ENCODE results near the gene ZNF267. TPM values are rescaled to one million over a fixed set of nuclear protein-coding genes. Genes with fewer than 3 reads are reported as not detected.
A peak's percentile ranks its signal among the peaks of the same experiment; 100 is the strongest.

The ZNF267 gene
- total RNA-seq, 1 experiment from 2014 or later: 25.3 TPM

- peak; percentile 76 for DNase-seq (ENCODE audit: low spot score)
- no peak for TF ChIP-seq CREM (CRISPR knock-in tag; IDR thresholded peaks at IDR 0.05)
- TF ChIP-seq, protein P1, sequence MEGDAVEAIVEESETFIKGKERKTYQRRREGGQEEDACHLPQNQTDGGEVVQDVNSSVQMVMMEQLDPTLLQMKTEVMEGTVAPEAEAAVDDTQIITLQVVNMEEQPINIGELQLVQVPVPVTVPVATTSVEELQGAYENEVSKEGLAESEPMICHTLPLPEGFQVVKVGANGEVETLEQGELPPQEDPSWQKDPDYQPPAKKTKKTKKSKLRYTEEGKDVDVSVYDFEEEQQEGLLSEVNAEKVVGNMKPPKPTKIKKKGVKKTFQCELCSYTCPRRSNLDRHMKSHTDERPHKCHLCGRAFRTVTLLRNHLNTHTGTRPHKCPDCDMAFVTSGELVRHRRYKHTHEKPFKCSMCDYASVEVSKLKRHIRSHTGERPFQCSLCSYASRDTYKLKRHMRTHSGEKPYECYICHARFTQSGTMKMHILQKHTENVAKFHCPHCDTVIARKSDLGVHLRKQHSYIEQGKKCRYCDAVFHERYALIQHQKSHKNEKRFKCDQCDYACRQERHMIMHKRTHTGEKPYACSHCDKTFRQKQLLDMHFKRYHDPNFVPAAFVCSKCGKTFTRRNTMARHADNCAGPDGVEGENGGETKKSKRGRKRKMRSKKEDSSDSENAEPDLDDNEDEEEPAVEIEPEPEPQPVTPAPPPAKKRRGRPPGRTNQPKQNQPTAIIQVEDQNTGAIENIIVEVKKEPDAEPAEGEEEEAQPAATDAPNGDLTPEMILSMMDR (IDR thresholded peaks at IDR 0.05): peak; percentile 63
- H3K27me3 Mint-ChIP-seq (ENCODE audit: low read depth): peaks cover 43% of the 10 kb centered on the region
- H3K9me3 Mint-ChIP-seq: peaks cover 28% of the 10 kb centered on the region
- ChIA-PET CTCF (interaction anchor here (0.7 to 1.9 kb wide), 11 partner anchors 9 to 727 kb away, joined by 3 to 7 read pairs (median 4); partner anchors contain the start of gene ARMC5), POLR2A (no interaction called here)
- H3K4me1 Mint-ChIP-seq: peaks cover 3% of the 10 kb centered on the region
- peaks cover 6% of the 10 kb centered on the region; the same call in 1 of the 2 replicates for H3K36me3 Mint-ChIP-seq
- H3K4me3 Mint-ChIP-seq: no peak overlapping the region
- ATAC-seq: peak; percentile 60
- H3K27ac Mint-ChIP-seq: no peak overlapping the region
These were observed 4.9 kb upstream of the ZNF267 start for GRCh38 chr16:31868691-31869167.

- Mint-ChIP-seq H3K9me3 (peaks cover 19% of the 10 kb centered on the region; the same call in 1 of the 2 replicates), H3K27me3 (ENCODE audit: low read depth) (peaks cover 37% of the 10 kb centered on the region), H3K4me3 (no peak overlapping the region), H3K36me3 (no peaks in the 10 kb centered on the region; the same call in 1 of the 2 replicates), H3K27ac (no peak overlapping the region), H3K4me1 (peaks cover 7% of the 10 kb centered on the region)
- CTCF ChIA-PET: interaction anchor here (1.3 to 1.9 kb wide), 3 partner anchors 409 to 727 kb away, joined by 4 to 6 read pairs (median 5); no protein-coding TSS in a partner anchor
- DNase-seq (ENCODE audit: low spot score) (no peak), ATAC-seq (no peak)
- TF ChIP-seq, protein P2, sequence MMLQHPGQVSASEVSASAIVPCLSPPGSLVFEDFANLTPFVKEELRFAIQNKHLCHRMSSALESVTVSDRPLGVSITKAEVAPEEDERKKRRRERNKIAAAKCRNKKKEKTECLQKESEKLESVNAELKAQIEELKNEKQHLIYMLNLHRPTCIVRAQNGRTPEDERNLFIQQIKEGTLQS (CRISPR knock-in tag; conservative IDR thresholded peaks at IDR 0.05): no peak
- TF ChIP-seq NFYB (CRISPR knock-in tag; conservative IDR thresholded peaks at IDR 0.05; ENCODE audit: low read depth) (no peak), ZNF416 (CRISPR knock-in tag; IDR thresholded peaks at IDR 0.05) (no peak), JAZF1 (CRISPR knock-in tag; IDR thresholded peaks at IDR 0.05) (no peak), CREB1 (CRISPR knock-in tag; IDR thresholded peaks at IDR 0.05) (no peak), ZNF671 (CRISPR knock-in tag; IDR thresholded peaks at IDR 0.05) (no peak), TP53 (CRISPR knock-in tag; IDR thresholded peaks at IDR 0.05) (no peak), STAT6 (CRISPR knock-in tag; conservative IDR thresholded peaks at IDR 0.05; ENCODE audit: low read depth) (no peak), TCF7 (CRISPR knock-in tag; IDR thresholded peaks at IDR 0.05; ENCODE audit: low read depth) (no peak)
- TF ChIP-seq, protein P3, sequence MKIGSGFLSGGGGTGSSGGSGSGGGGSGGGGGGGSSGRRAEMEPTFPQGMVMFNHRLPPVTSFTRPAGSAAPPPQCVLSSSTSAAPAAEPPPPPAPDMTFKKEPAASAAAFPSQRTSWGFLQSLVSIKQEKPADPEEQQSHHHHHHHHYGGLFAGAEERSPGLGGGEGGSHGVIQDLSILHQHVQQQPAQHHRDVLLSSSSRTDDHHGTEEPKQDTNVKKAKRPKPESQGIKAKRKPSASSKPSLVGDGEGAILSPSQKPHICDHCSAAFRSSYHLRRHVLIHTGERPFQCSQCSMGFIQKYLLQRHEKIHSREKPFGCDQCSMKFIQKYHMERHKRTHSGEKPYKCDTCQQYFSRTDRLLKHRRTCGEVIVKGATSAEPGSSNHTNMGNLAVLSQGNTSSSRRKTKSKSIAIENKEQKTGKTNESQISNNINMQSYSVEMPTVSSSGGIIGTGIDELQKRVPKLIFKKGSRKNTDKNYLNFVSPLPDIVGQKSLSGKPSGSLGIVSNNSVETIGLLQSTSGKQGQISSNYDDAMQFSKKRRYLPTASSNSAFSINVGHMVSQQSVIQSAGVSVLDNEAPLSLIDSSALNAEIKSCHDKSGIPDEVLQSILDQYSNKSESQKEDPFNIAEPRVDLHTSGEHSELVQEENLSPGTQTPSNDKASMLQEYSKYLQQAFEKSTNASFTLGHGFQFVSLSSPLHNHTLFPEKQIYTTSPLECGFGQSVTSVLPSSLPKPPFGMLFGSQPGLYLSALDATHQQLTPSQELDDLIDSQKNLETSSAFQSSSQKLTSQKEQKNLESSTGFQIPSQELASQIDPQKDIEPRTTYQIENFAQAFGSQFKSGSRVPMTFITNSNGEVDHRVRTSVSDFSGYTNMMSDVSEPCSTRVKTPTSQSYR (CRISPR knock-in tag; IDR thresholded peaks at IDR 0.05): no peak
- POLR2A ChIA-PET: interaction anchor here (0.5 kb wide), 1 partner anchor 895 kb away, joined by 4 read pairs; no protein-coding TSS in a partner anchor
These were observed 4.0 kb upstream of the ZNF267 start for GRCh38 chr16:31869511-31870201.

DNA sequence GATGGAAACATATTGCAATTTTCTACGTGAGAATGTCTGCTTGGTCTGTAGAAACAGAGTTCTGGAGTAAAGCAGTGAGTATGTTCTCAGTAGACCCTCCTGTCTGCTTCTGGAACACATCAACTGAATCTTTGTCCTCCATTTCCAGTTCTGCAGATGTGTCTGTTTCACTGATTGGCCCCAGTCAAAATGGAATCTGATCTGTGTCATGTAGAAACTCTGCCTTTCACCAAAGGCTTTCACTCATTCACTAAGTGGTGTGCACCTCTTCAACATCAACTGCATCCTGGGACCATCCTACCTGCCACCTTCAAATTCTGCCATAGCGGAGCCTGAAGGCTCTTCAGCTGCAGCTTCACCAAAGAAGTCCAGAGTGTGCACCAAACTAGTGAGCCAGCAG is 2.8 kb upstream of the ZNF267 start:
- Mint-ChIP-seq H3K9me3 (peaks cover 7% of the 10 kb centered on the region; the same call in 1 of the 2 replicates), H3K27me3 (ENCODE audit: low read depth) (peaks cover 35% of the 10 kb centered on the region), H3K36me3 (no peaks in the 10 kb centered on the region), H3K4me1 (peaks cover 17% of the 10 kb centered on the region), H3K27ac (no peak overlapping the region), H3K4me3 (no peak overlapping the region)
- no peak for DNase-seq (ENCODE audit: low spot score)
- ChIA-PET CTCF (no interaction called here), POLR2A (no interaction called here)
- no peak for ATAC-seq
- TF ChIP-seq, protein P4, sequence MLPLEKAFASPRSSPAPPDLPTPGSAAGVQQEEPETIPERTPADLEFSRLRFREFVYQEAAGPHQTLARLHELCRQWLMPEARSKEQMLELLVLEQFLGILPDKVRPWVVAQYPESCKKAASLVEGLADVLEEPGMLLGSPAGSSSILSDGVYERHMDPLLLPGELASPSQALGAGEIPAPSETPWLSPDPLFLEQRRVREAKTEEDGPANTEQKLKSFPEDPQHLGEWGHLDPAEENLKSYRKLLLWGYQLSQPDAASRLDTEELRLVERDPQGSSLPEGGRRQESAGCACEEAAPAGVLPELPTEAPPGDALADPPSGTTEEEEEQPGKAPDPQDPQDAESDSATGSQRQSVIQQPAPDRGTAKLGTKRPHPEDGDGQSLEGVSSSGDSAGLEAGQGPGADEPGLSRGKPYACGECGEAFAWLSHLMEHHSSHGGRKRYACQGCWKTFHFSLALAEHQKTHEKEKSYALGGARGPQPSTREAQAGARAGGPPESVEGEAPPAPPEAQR (CRISPR knock-in tag; IDR thresholded peaks at IDR 0.05): no peak
- no peak for TF ChIP-seq ATF1 (CRISPR knock-in tag; IDR thresholded peaks at IDR 0.05)
- TF ChIP-seq JAZF1 (CRISPR knock-in tag; IDR thresholded peaks at IDR 0.05): no peak
- no peak for TF ChIP-seq STAT6 (CRISPR knock-in tag; conservative IDR thresholded peaks at IDR 0.05; ENCODE audit: low read depth)
- no peak for TF ChIP-seq ZBTB21 (CRISPR knock-in tag; IDR thresholded peaks at IDR 0.05; ENCODE audit: borderline replicate concordance)
- TF ChIP-seq NR3C1 (CRISPR knock-in tag; conservative IDR thresholded peaks at IDR 0.05; ENCODE audit: low read depth): no peak
- no peak for TF ChIP-seq SMAD4 (CRISPR knock-in tag; IDR thresholded peaks at IDR 0.05)
